B cell (primary cell): ENCODE results near the gene KCNIP1.

Experiments
- EZH2 ChIP-seq: IDR thresholded peaks from 2 replicates; pipeline ENCODE4 v1.6.1; 2012; ENCODE audit warnings: borderline replicate concordance, low read depth, mild to moderate bottlenecking, moderate library complexity, low read length; ENCODE audit not compliant: insufficient read depth, poor library complexity, severe bottlenecking
- TF ChIP-seq, protein P1 (sequence below): fragments of 200-600 bp; IDR thresholded peaks from one replicate; pipeline ENCODE4 v1.8.0; 2022; ENCODE audit warnings: antibody characterized with exemption, mild to moderate bottlenecking

GRCh38 chr5:170571281-170571731 is 67.5 kb downstream of the KCNIP1 start:
- TF ChIP-seq, protein P1, sequence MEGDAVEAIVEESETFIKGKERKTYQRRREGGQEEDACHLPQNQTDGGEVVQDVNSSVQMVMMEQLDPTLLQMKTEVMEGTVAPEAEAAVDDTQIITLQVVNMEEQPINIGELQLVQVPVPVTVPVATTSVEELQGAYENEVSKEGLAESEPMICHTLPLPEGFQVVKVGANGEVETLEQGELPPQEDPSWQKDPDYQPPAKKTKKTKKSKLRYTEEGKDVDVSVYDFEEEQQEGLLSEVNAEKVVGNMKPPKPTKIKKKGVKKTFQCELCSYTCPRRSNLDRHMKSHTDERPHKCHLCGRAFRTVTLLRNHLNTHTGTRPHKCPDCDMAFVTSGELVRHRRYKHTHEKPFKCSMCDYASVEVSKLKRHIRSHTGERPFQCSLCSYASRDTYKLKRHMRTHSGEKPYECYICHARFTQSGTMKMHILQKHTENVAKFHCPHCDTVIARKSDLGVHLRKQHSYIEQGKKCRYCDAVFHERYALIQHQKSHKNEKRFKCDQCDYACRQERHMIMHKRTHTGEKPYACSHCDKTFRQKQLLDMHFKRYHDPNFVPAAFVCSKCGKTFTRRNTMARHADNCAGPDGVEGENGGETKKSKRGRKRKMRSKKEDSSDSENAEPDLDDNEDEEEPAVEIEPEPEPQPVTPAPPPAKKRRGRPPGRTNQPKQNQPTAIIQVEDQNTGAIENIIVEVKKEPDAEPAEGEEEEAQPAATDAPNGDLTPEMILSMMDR: no peak
- TF ChIP-seq EZH2: no peak
